Stimulated activated naive CD8-positive, alpha-beta T cell treated with anti-CD3 and anti-CD28 coated beads, Interleukin-15, Interleukin-2, amounts not matched to agents 100 ng/mL and 50 ng/mL, for 24 hours (primary cell): ENCODE results near the gene ATP5PF.
"Not testable (repeated sequence)": the region's sequence is repeated elsewhere in the genome, so short reads cannot be mapped to it uniquely, and the experiment has no call there.

ENCODE experiments used
- H3K27ac Mint-ChIP-seq: one replicate; pipeline ENCODE4 v1.8.0; 2021; ENCODE audit warnings: mild to moderate bottlenecking, mixed read lengths
- H3K27me3 Mint-ChIP-seq: one replicate; pipeline ENCODE4 v1.8.0; 2021; ENCODE audit warnings: mixed read lengths
- H3K36me3 Mint-ChIP-seq: one replicate; pipeline ENCODE4 v1.8.0; 2021; ENCODE audit warnings: low read depth, mixed read lengths
- H3K4me1 Mint-ChIP-seq: one replicate; pipeline ENCODE4 v1.8.0; 2021; ENCODE audit warnings: low read depth, mixed read lengths
- H3K4me3 Mint-ChIP-seq: one replicate; pipeline ENCODE4 v1.8.0; 2021; ENCODE audit warnings: mild to moderate bottlenecking, mixed read lengths
- H3K9me3 Mint-ChIP-seq: one replicate; pipeline ENCODE4 v1.8.0; 2021; ENCODE audit warnings: mixed read lengths

The ATP5PF gene

DNA sequence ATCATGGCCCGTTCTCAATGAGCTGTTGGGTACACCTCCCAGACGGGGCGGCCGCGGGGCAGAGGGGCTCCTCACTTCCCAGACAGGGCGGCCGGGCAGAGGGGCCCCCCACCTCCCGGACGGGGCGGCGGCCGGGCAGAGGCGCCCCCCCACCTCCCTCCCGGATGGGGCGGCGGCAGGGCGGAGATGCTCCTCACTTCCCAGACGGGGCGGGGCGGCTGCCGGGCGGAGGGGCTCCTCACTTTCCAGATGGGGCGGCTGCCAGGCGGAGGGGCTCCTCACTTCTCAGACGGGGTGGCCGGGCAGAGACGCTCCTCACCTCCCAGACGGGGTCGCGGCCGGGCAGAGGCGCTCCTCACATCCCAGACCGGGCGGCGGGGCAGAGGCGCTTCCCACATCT lies 39.2 kb downstream of the ATP5PF start:
- H3K9me3 Mint-ChIP-seq, H3K36me3 Mint-ChIP-seq, H3K27ac Mint-ChIP-seq, H3K27me3 Mint-ChIP-seq, H3K4me1 Mint-ChIP-seq, H3K4me3 Mint-ChIP-seq: not testable (repeated sequence)

DNA sequence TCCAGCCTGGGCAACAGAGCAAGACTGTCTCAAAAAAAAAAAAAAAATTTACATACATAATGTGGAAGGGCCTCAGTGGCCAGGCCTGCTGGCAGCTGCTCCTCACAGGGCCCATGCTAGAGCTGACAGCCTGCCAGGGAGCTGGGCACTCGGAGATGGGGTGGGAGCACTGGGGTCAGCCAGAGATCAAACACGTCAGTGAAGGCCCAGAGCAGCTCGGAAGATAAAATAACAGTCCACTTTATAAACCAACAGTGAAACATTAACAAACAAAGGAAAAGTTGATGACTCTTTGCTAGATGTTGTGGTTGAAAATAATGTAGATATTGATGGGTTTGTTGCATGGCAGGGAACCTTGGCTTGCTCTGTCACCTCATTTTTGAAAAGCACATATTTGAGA lies 42.7 kb downstream of the ATP5PF start:
- Mint-ChIP-seq H3K4me3 (no peak overlapping the region), H3K27me3 (no peaks in the 10 kb centered on the region), H3K9me3 (no peaks in the 10 kb centered on the region), H3K4me1 (no peaks in the 10 kb centered on the region), H3K36me3 (no peaks in the 10 kb centered on the region), H3K27ac (no peak overlapping the region)

DNA sequence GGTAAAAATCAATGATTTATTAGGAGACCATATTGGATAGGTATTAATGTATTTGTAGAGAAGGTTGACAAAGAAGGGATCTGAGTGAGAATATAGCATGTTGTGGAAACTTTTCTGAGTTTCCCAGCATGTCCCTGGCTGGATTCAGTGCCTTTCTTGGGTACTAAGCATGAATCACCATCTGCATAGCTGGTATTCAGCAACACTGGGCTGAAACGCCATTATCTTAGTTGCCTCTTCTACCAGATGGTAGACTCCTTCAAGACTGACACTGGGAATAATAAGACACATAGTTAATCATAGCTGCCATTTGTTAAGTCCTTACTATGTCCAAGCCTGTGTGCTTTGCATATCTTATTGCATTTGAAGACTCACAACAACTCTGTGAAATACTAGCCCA lies 45.5 kb downstream of the ATP5PF start:
- H3K27ac Mint-ChIP-seq: no peak overlapping the region
- peaks cover 4% of the 10 kb centered on the region for H3K27me3 Mint-ChIP-seq
- no peak overlapping the region for H3K4me3 Mint-ChIP-seq
- H3K4me1 Mint-ChIP-seq: no peaks in the 10 kb centered on the region
- no peaks in the 10 kb centered on the region for H3K9me3 Mint-ChIP-seq
- no peaks in the 10 kb centered on the region for H3K36me3 Mint-ChIP-seq

DNA sequence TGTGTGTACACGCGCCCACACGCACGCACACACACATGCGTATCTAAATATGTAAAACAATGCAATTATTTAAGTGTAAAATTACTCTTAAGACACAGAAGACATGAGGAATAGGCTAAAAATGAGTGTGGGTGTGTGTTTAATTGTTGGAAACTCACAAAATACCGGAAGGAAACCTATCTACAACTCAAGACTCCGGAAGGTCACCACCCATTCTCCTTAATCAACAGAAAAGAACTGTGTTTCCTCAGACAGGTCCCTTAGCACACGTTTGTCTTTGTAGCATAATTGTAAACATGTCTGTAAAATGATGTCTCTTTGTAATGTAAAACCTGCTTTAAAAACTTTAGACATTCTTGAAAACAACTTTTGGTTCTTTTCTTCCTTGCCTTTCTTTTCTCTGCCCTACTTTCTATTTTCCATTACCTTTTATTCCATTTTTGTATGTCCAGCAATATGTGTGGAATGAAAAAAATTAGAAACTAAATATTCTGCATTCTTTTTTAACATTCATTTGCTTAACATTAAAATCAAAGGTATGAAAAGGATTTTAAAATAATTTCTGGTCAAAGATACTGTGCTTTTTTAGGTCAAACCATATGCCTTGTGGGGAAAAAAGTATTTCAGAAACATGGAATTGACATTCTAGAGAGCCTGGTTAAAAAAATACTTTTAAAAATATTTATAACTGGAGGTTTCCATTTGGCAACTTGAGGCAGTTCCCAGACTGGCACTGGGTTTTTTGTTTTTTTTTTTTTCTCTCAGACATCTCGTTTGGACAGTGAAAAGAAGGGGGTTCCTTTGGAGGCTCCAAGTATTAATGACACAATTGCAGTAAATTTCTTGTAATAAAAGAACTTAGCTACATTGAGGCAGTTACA lies 46.2 kb downstream of the ATP5PF start:
- Mint-ChIP-seq H3K27ac (no peak overlapping the region), H3K4me1 (no peaks in the 10 kb centered on the region), H3K36me3 (no peaks in the 10 kb centered on the region), H3K9me3 (no peaks in the 10 kb centered on the region), H3K27me3 (peaks cover 4% of the 10 kb centered on the region), H3K4me3 (no peak overlapping the region)

DNA sequence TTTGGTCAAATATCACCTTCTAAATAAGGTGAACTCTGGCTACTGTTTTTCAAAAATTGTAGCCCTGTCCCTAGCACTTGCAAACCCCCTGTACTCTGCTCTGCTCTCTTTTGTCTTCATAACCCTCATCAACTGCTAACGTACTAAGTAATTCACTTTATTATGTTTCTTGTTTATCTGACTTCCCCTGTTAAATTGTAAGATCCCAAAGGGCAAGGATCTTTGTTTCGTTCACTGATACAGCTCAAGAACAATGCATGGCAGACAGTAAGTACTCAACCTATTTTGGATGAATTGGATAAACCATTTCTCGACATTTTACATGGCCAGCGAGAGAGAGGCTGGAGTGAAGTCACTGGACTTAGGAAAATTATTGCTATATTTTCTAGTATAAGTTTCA lies 46.9 kb downstream of the ATP5PF start:
- H3K27me3 Mint-ChIP-seq: peaks cover 4% of the 10 kb centered on the region
- H3K9me3 Mint-ChIP-seq: no peaks in the 10 kb centered on the region
- no peak overlapping the region for H3K27ac Mint-ChIP-seq
- H3K4me1 Mint-ChIP-seq: no peaks in the 10 kb centered on the region
- no peaks in the 10 kb centered on the region for H3K36me3 Mint-ChIP-seq
- H3K4me3 Mint-ChIP-seq: no peak overlapping the region

DNA sequence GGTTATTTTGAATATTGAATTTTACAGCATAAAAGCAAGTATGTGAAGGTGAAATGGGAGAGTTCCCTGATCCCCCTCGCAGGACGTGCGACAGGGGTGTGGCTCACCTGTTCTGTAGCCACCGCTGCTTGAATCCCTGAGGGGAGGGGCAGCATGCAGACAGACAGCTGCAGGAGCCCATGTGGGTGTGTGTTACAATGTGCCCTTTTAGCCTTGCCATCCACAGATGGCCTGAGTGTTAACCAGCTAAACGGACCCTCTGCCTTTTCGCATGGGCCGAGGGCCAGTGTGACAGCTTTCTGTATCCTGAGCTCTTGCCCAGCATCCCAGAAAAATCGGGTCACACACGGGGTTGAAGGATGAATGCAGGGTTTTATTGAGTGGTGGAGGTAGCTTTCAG lies 52.3 kb downstream of the ATP5PF start:
- H3K9me3 Mint-ChIP-seq: no peaks in the 10 kb centered on the region
- no peak overlapping the region for H3K27ac Mint-ChIP-seq
- no peaks in the 10 kb centered on the region for H3K4me1 Mint-ChIP-seq
- H3K4me3 Mint-ChIP-seq: no peak overlapping the region
- H3K27me3 Mint-ChIP-seq: peaks cover 4% of the 10 kb centered on the region
- no peaks in the 10 kb centered on the region for H3K36me3 Mint-ChIP-seq

DNA sequence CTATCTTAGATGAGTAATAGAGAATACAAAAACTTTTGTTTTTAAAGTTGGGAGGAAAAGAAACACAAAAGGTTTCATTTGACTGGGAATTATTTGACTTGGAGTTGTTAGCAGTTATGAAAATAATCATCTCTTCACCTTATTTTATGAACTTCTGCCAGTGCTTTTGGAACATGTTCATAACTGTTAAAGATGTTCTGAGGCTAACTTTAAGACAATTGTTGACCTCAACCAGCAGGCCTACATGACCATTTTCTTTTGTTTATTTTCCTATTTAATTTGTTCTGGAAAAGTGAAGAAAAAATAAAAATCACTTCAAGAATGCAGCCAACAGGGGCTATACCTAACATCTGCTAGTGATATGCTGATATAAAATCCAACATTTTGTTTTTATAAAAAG lies 58.3 kb downstream of the ATP5PF start:
- Mint-ChIP-seq H3K9me3 (no peaks in the 10 kb centered on the region), H3K27ac (no peak overlapping the region), H3K27me3 (no peaks in the 10 kb centered on the region), H3K4me3 (no peak overlapping the region), H3K4me1 (no peaks in the 10 kb centered on the region), H3K36me3 (no peaks in the 10 kb centered on the region)
